Measurements from ENCODE around the gene FAM168A.

Gene FAM168A

DNA sequence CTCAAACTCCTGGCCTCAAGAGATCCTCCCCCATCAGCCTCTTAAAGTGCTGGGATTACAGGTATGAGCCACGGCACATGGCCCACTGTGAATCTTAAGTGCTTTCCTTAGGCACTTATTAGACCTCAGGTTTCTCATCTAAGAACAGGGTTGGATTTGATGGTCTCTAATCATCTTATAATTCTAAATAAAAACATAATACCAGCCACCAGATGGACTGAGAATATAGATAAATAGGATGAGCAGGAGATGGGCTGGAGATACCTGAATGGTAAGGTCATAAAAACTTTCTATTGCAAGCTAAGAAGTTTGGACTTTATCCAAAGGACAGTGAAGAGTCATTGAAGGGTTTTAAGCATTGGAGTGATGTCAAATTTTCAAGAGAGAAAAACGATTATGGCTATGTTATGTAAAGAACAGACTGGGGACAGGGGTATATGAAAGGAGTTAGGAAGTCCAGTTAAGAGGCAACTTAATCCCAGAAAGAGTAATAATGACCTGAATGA lies 136.5 kb downstream of the FAM168A start:
- H3K27ac ChIP-seq (ENCODE audit: low read depth, low read length): no peak overlapping the region

GRCh38 chr11:73458201-73458600 lies 139.7 kb downstream of the FAM168A start:
- no peak overlapping the region for H3K4me2 ChIP-seq (ENCODE audit: low read depth, low read length, poor library complexity, severe bottlenecking)
- H3K9ac ChIP-seq (ENCODE audit: low read length): no peak overlapping the region
- no peaks in the 10 kb centered on the region for H3K9me3 ChIP-seq (ENCODE audit: insufficient read depth, low read length)
- no peaks in the 10 kb centered on the region for H3K79me2 ChIP-seq (ENCODE audit: insufficient read depth, low read length)
- no peak overlapping the region for H3K4me3 ChIP-seq (ENCODE audit: insufficient read depth, low read length, poor library complexity, severe bottlenecking)
- H3F3A ChIP-seq (ENCODE audit: insufficient read depth): no peaks in the 10 kb centered on the region
- no peak overlapping the region for H2AFZ ChIP-seq (ENCODE audit: low read depth, low read length, severe bottlenecking)
- H3K36me3 ChIP-seq (ENCODE audit: low read length): no peaks in the 10 kb centered on the region
- H3K9me2 ChIP-seq (replicated peaks; ENCODE audit: insufficient read depth, low read length): no peaks in the 10 kb centered on the region
- TF ChIP-seq EZH2phosphoT487 (conservative IDR thresholded peaks at IDR 0.05; ENCODE audit: low read length) (no peak), CTCF (IDR thresholded peaks at IDR 0.05; ENCODE audit: insufficient read depth, low read length, poor library complexity, severe bottlenecking) (no peak)
- H3K27me3 ChIP-seq (ENCODE audit: low read length): no peaks in the 10 kb centered on the region
- no peak overlapping the region for H3K27ac ChIP-seq (ENCODE audit: low read depth, low read length)
- H4K20me1 ChIP-seq (ENCODE audit: low read depth, low read length): no peaks in the 10 kb centered on the region

More for the DNA sequence above, 136.5 kb downstream of the FAM168A start:
- Histone ChIP-seq H3K36me3 (ENCODE audit: low read length) (no peaks in the 10 kb centered on the region), H4K20me1 (ENCODE audit: low read depth, low read length) (no peaks in the 10 kb centered on the region), H2AFZ (ENCODE audit: low read depth, low read length, severe bottlenecking) (no peak overlapping the region), H3K79me2 (ENCODE audit: insufficient read depth, low read length) (no peaks in the 10 kb centered on the region), H3K9ac (ENCODE audit: low read length) (no peak overlapping the region), H3K27me3 (ENCODE audit: low read length) (no peaks in the 10 kb centered on the region), H3K9me2 (replicated peaks; ENCODE audit: insufficient read depth, low read length) (no peaks in the 10 kb centered on the region), H3K9me3 (ENCODE audit: insufficient read depth, low read length) (no peaks in the 10 kb centered on the region), H3F3A (ENCODE audit: insufficient read depth) (no peaks in the 10 kb centered on the region), H3K4me2 (ENCODE audit: low read depth, low read length, poor library complexity, severe bottlenecking) (no peak overlapping the region), H3K4me3 (ENCODE audit: insufficient read depth, low read length, poor library complexity, severe bottlenecking) (no peak overlapping the region)
- TF ChIP-seq EZH2phosphoT487 (conservative IDR thresholded peaks at IDR 0.05; ENCODE audit: low read length) (no peak), CTCF (IDR thresholded peaks at IDR 0.05; ENCODE audit: insufficient read depth, low read length, poor library complexity, severe bottlenecking) (no peak)

DNA sequence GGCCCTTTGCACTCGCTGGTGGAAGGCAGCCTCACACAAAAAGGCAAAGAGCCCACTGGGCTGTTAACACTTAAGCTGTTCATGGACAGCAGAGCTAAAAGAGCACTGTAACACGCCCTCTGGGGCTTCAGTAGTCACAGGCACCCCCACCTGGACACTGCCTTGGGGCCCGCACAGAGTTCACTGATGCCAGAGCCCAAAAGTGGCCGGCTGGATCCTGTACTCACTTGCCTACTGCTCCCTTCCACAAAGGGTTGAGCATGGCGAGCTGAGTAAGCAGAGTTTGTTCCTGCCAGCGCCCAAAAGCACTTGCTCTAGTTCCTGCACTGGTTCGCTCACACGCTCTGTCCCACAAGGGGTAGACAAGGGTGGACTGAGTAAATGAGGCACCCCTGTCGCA lies 142.9 kb downstream of the FAM168A start:
- H3K27me3 ChIP-seq (ENCODE audit: low read length): no peaks in the 10 kb centered on the region
- no peaks in the 10 kb centered on the region for H3K9me2 ChIP-seq (replicated peaks; ENCODE audit: insufficient read depth, low read length)
- no peaks in the 10 kb centered on the region for H3K36me3 ChIP-seq (ENCODE audit: low read length)

More for the DNA sequence above, 142.9 kb downstream of the FAM168A start:
- Histone ChIP-seq H2AFZ (ENCODE audit: low read depth, low read length, severe bottlenecking) (no peak overlapping the region), H4K20me1 (ENCODE audit: low read depth, low read length) (no peaks in the 10 kb centered on the region), H3K4me2 (ENCODE audit: low read depth, low read length, poor library complexity, severe bottlenecking) (no peak overlapping the region), H3K9ac (ENCODE audit: low read length) (no peak overlapping the region), H3K4me3 (ENCODE audit: insufficient read depth, low read length, poor library complexity, severe bottlenecking) (no peak overlapping the region), H3F3A (ENCODE audit: insufficient read depth) (no peaks in the 10 kb centered on the region), H3K27ac (ENCODE audit: low read depth, low read length) (no peak overlapping the region), H3K9me3 (ENCODE audit: insufficient read depth, low read length) (no peaks in the 10 kb centered on the region), H3K79me2 (ENCODE audit: insufficient read depth, low read length) (no peaks in the 10 kb centered on the region)
- TF ChIP-seq EZH2phosphoT487 (conservative IDR thresholded peaks at IDR 0.05; ENCODE audit: low read length): no peak
- no peak for TF ChIP-seq CTCF (IDR thresholded peaks at IDR 0.05; ENCODE audit: insufficient read depth, low read length, poor library complexity, severe bottlenecking)
